ENCODE data around the gene ZNF230. TPM values are rescaled to one million over a fixed set of nuclear protein-coding genes. Genes with fewer than 3 reads are reported as not detected.

The ZNF230 gene
- total RNA-seq, 1 donor from 2014 or later = 11.3 TPM

DNA sequence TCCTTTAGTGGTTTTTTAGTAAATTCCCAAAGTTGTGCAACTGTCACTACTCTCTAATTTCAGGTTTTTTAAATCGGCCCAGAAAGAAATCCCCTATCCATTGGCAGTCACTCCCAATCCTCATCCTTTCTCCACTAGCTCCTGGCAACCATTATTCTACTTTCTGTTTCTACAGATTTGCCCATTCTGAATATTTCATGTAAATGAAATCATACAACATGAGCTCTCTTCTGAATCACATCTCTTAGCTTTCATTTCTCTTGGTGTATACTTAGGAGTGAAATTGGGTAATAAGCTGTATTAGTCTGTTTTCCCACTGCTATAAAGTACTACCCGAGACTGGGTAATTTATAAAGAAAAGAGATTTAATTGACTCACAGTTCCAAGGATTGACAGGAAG is 39.4 kb downstream of the ZNF230 start:
- no peak for DNase-seq (ENCODE audit: low spot score)

DNA sequence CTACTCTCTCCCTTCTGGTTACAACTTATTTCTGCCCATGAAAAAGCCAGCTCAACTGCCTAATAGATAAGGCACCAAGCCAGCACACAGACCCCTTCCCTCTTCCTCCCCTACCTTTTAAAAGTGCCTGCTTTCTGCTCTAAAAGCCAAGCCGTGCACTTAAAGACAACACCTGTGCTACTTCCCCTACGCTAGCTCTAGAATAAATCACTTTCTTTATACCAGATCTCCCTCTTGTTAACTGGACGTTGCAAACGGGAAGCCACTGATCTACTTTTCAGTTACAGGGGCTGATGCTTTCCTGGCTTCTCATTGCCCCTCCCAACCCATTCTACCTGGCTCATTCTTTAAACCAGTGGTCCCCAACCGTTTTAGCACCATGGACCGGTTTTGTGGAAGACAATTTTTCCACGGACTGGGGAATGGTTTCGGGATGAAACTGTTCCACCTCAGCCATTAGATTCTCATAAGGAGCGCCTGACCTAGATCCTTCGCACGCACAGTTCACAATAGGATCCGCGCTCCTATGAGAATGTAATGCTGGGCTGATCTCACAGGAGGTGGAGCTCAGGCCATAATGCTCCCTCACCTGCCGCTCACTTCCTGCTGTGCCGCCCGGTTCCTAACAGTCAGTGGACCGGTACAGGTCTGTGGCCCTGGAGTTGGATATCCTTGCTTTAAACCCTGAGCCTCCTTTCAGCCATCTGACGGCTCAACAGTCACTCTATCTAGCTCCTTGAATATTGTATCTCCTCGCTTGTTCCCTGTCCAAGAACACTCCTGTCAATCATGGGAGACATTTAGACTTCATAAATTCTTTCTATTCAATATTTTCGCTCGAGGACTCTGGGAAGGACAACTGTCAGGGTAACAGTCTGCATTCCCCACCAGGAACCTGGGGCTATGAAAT is 48.2 kb downstream of the ZNF230 start:
- DNase-seq (ENCODE audit: low spot score) = peak; percentile 13

DNA sequence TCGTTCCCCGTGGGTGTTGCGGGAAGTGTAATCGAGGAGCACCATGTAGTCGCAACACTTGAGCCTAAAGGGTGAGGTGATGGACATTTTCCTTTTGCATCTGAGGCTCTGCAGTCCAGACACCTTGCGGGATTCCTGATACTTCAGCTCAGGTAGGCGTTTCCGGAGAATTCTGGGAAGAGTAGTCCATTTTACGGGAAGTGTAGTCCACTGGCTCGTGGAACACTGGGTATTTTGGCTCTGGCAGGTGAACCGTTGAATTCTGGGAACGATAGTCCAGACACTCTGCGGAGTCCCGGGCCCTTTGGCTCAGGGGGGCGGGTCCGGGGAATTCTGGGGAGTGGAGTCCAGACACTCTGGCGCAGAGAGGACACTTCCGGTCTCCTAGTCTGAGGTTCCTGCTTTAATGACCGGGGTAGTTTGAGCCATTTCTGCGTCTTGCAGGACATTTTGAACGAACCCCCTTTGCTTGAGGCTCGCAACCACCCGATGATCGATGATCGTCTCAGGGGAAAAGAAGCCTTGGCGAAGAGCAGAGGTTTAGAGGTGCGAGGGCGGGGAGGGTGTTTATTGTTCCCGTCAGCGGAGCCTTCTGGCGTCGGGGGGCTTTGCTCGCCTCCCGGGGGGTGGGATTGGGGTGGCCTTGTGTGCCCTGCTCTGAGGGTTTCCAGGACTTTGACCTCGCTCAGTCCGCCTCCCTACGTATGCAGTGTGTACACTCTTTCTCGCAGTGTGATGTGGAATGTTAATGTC is 49.1 kb downstream of the ZNF230 start, which contains the start of gene ZNF223:
TSS of gene ZNF223 (plus strand) at position 387 of the 753 bp plus-strand sequence. CDS start 3,141 bp downstream, outside the sequence.
- peak; percentile 99 for DNase-seq (ENCODE audit: low spot score)

DNA sequence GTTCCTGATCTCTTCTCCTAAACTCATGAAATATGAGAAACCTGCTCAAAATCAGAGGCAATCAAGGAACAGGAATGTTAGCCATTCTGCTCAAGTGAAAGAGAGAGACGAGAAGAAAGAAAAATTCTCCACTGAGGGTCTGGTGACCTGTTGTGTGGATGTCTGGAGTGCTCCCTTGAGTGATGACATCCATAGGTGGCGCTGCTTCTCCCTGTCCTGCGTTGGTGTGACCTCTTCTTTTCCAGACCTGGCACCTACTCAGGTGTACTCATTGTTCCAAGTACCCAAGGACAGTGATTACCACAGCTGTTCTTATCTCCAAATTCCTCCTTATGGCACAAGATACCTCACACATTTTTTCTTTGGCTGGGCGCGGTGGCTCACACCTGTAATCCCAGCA is 53.1 kb downstream of the ZNF230 start:
- DNase-seq (ENCODE audit: low spot score) = no peak

DNA sequence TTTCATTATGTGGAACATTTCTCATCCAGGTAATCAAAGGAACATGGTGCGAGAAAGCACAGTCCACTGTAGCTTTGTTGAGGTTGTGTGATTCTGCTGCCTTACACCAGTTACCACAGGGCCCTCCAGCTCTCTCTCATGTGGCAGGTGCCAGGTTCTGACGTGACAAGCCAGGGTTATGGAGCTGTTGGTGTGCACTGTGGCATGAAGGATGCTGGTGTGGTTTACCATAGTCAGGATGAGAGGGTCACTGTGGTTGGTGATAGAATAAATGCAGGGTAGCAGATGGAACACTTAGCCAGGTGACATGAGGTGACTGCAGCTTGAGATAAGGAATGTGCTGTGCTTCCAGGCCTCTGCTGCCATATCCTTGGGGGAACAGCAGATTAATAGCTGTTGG is 56.5 kb downstream of the ZNF230 start:
- no peak for DNase-seq (ENCODE audit: low spot score)

DNA sequence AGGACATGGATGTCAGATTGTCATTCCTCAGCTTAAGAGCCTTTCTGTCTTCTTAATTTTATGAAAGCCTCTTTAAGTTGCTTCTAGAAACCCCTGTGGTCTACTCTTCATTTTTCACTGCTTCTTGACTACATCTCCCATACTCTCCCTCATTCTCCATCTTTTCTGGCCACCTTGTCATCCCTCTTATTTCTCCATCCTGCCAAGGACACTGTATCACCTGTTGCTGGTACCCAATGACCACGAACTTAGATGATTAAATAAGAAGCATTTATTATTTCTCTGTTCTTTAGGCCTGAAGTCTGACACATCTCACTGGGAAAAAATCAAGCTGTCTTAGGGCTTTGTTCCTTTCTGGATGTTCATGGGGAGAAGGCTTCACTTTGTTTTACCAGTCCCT is 58.3 kb downstream of the ZNF230 start:
- no peak for DNase-seq (ENCODE audit: low spot score)

Other genes with a start within 250 kb of the ZNF230 start
- gene SMG9, start 248.0 kb upstream of the ZNF230 start, total RNA-seq (ENCODE audit: insufficient read depth, low replicate concordance) = 10.1 TPM
- 6.3 TPM for gene KCNN4, start 222.0 kb upstream of the ZNF230 start, total RNA-seq (ENCODE audit: insufficient read depth, low replicate concordance)
- gene LYPD5, start 200.5 kb upstream of the ZNF230 start, total RNA-seq (ENCODE audit: insufficient read depth, low replicate concordance) = 3.1 TPM
- gene ZNF283, start 175.6 kb upstream of the ZNF230 start, total RNA-seq (ENCODE audit: insufficient read depth, low replicate concordance) = 28.6 TPM
- 12.5 TPM for gene ZNF404, start 119.0 kb upstream of the ZNF230 start, total RNA-seq (ENCODE audit: insufficient read depth, low replicate concordance)
- 14.9 TPM for gene ZNF45, start 67.7 kb upstream of the ZNF230 start, total RNA-seq (ENCODE audit: insufficient read depth, low replicate concordance)
- 15.9 TPM for gene ZNF221, start 51.7 kb upstream of the ZNF230 start, total RNA-seq (ENCODE audit: insufficient read depth, low replicate concordance)
- 7.5 TPM for gene ZNF155, start 18.8 kb upstream of the ZNF230 start, total RNA-seq (ENCODE audit: insufficient read depth, low replicate concordance)
- gene ZNF222, start 22.4 kb downstream of the ZNF230 start, total RNA-seq (ENCODE audit: insufficient read depth, low replicate concordance) = 0.96 TPM
- gene ZNF223, start 49.1 kb downstream of the ZNF230 start, total RNA-seq (ENCODE audit: insufficient read depth, low replicate concordance) = 11.8 TPM
- gene ZNF284, start 69.2 kb downstream of the ZNF230 start, total RNA-seq (ENCODE audit: insufficient read depth, low replicate concordance) = 4.1 TPM
- 40.4 TPM for gene ZNF224, start 91.4 kb downstream of the ZNF230 start, total RNA-seq (ENCODE audit: insufficient read depth, low replicate concordance)
- 5.5 TPM for gene ZNF225, start 110.4 kb downstream of the ZNF230 start, total RNA-seq (ENCODE audit: insufficient read depth, low replicate concordance)
- 21.9 TPM for gene ZNF234, start 138.6 kb downstream of the ZNF230 start, total RNA-seq (ENCODE audit: insufficient read depth, low replicate concordance)
- gene ZNF226, start 162.1 kb downstream of the ZNF230 start, total RNA-seq (ENCODE audit: insufficient read depth, low replicate concordance) = 24.1 TPM
- gene ZNF227, start 209.6 kb downstream of the ZNF230 start, total RNA-seq (ENCODE audit: insufficient read depth, low replicate concordance) = 21.7 TPM

Measured in umbilical cord (tissue), 2 donors.